Small intestine (tissue), 7 donors: ENCODE data around the gene GHRHR. TPM values are rescaled to one million over a fixed set of nuclear protein-coding genes. Genes with fewer than 3 reads are reported as not detected.

Experiments used
- DNase-seq, 2 donors: peaks; one replicate each; pipeline versions ENCODE4 v3.0.0 to v3.0.0-alpha.2; 2013
- FAIRE-seq: peaks from 2 replicates; lab custom pipeline; 2012; peaks lifted over from hg19 to GRCh38; lab: Jason Lieb, UNC
- H3K27ac ChIP-seq, 3 donors: one replicate each; pipeline ENCODE4 v1.5.1; 2013; ENCODE audit warnings: low read length in 2 of 3, mild to moderate bottlenecking in 2 of 3, control low read depth in 1 of 3, inconsistent platforms in 1 of 3, low read depth in 1 of 3, moderate library complexity in 1 of 3
- H3K27me3 ChIP-seq, 3 donors: one replicate each; pipeline ENCODE4 v1.6.1; 2013; ENCODE audit warnings: low read length in 3 of 3, inconsistent platforms in 1 of 3; ENCODE audit not compliant: control insufficient read depth in 3 of 3, insufficient read depth in 3 of 3
- H3K36me3 ChIP-seq, 3 donors: one replicate each; pipeline ENCODE4 v1.6.1; 2013; ENCODE audit warnings: low read length in 3 of 3, inconsistent platforms in 1 of 3, low read depth in 1 of 3, mild to moderate bottlenecking in 1 of 3, moderate library complexity in 1 of 3; ENCODE audit not compliant: control insufficient read depth in 3 of 3, insufficient read depth in 2 of 3
- H3K4me1 ChIP-seq, 3 donors: one replicate each; pipeline ENCODE4 v1.6.1; 2013; ENCODE audit warnings: low read length in 2 of 3, inconsistent platforms in 1 of 3, low read depth in 1 of 3, mild to moderate bottlenecking in 1 of 3, moderate library complexity in 1 of 3; ENCODE audit not compliant: control insufficient read depth in 3 of 3, insufficient read depth in 2 of 3
- H3K4me3 ChIP-seq, 3 donors: one replicate each; pipeline ENCODE4 v1.5.1; 2013; ENCODE audit warnings: low read length in 3 of 3, control low read depth in 1 of 3, inconsistent platforms in 1 of 3, low read depth in 1 of 3, mild to moderate bottlenecking in 1 of 3, moderate library complexity in 1 of 3
- H3K9me3 ChIP-seq, 2 donors: one replicate each; pipeline ENCODE4 v1.6.1; 2013; ENCODE audit warnings: low read depth in 1 of 2, low read length in 1 of 2; ENCODE audit not compliant: control insufficient read depth in 2 of 2, insufficient read depth in 1 of 2
- WGBS, 3 donors: extraction: QIAGEN DNeasy Blood & Tissue Kit; methylation state at CpG; one replicate each; pipeline ENCODE4 v1.1.7; 2013; 5-methylcytosine and 5-hydroxymethylcytosine counted together
- polyA plus RNA-seq, 4 donors: library from polyadenylated mRNA; stranded (reverse) in 3 of 4; unstranded in 1 of 4; fragments of 200-250 nt in 3 of 4; fragments of 120-200 nt in 1 of 4; gene quantifications; one replicate each; pipeline versions ENCODE4 v1.2.1 to v1.2.3, GENCODE V29; 2013
- donor health status: healthy with polysubstance abuse.
- donor health status: control.
- donor health status: control.
- donor health status: Bipolar disorder and iron deficiency.
- donor health status: healthy.

The GHRHR gene
- polyA plus RNA-seq, 4 donors = 0.07 TPM; not detected in 3

- 48 to 76% (median 53%) methylated on average over 2 of the region's 2 CpGs for WGBS, 3 donors
- H3K27ac ChIP-seq = no peak overlapping the region
- no peak for DNase-seq
- peaks cover 0 to 63% (median 3%) of the 10 kb centered on the region in 3 donors for H3K36me3 ChIP-seq
- H3K4me1 ChIP-seq = peaks cover 0 to 12% (median 1%) of the 10 kb centered on the region in 3 donors
- H3K9me3 ChIP-seq = peaks cover 0 to 7% of the 10 kb centered on the region in 2 donors
- no peak overlapping the region for H3K4me3 ChIP-seq
- FAIRE-seq = no peak
- H3K27me3 ChIP-seq = no peaks in the 10 kb centered on the region
Observed at GRCh38 chr7:30925117-30925516, 38.6 kb upstream of the GHRHR start.

GRCh38 chr7:30925913-30926312, 37.8 kb upstream of the GHRHR start:
- no peak overlapping the region for H3K4me3 ChIP-seq
- peaks cover 0 to 55% (median 3%) of the 10 kb centered on the region in 3 donors for H3K36me3 ChIP-seq
- H3K27ac ChIP-seq = no peak overlapping the region
- peaks cover 0 to 7% of the 10 kb centered on the region in 2 donors for H3K9me3 ChIP-seq
- FAIRE-seq (no peak), DNase-seq (no peak)
- peaks cover 0 to 4% (median 0%) of the 10 kb centered on the region in 3 donors for H3K4me1 ChIP-seq
- WGBS, 3 donors = 81 to 91% (median 84%) methylated on average over 5 of the region's 5 CpGs
- no peaks in the 10 kb centered on the region for H3K27me3 ChIP-seq

DNA sequence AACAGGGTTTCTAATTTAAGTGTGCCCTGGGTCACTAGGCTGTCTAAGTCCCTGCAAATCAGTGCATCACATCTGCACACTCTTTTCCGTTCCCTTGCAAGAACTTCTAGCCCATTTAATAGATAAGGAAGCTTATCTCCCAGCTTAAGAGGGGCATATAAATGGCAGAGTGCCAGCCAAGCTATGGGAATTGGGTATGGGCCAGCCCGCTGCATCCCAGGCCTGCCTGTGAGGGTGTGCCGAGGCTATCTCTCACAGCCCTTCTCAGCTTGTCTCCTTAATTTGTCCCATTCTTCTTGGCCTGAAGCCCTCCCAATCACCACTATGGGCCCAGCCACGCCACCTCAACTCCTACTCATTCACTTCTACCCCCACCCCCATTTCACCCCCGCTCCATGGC, 37.4 kb upstream of the GHRHR start:
- Histone ChIP-seq H3K27ac (no peak overlapping the region), H3K9me3 (peaks cover 0 to 7% of the 10 kb centered on the region in 2 donors), H3K27me3 (no peaks in the 10 kb centered on the region), H3K4me3 (no peak overlapping the region), H3K4me1 (no peaks in the 10 kb centered on the region), H3K36me3 (peaks cover 0 to 54% (median 3%) of the 10 kb centered on the region in 3 donors)
- DNase-seq (no peak), FAIRE-seq (no peak)
- 69 to 84% (median 72%) methylated on average over 5 of the region's 5 CpGs for WGBS, 3 donors

DNA sequence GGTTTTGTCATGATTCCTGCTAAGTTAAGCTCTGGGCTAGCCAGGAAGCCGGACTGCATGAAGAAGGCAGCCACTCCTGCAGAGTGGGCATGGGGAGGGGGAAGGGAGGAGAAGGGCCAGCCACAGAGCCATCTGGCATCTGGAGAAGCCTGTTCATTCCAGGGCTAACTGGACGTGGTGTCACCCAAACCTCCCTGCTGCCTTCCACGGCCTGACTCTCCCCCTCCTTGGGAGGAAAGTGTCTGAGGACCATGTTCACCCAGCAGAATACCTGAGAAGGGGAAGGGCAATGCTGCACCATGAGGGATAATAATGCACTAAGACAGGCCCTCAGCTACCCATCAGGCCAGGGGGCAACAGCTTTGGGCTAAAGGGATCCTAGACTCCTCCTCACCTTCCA, 36.7 kb upstream of the GHRHR start:
- 66 to 100% (median 82%) methylated on average over 3 of the region's 3 CpGs for WGBS, 3 donors
- H3K27ac ChIP-seq = no peak overlapping the region
- no peaks in the 10 kb centered on the region for H3K4me1 ChIP-seq
- no peaks in the 10 kb centered on the region for H3K27me3 ChIP-seq
- H3K4me3 ChIP-seq = no peak overlapping the region
- H3K9me3 ChIP-seq = peaks cover 0 to 7% of the 10 kb centered on the region in 2 donors
- H3K36me3 ChIP-seq = peaks cover 0 to 48% (median 2%) of the 10 kb centered on the region in 3 donors
- no peak for DNase-seq
- no peak for FAIRE-seq

DNA sequence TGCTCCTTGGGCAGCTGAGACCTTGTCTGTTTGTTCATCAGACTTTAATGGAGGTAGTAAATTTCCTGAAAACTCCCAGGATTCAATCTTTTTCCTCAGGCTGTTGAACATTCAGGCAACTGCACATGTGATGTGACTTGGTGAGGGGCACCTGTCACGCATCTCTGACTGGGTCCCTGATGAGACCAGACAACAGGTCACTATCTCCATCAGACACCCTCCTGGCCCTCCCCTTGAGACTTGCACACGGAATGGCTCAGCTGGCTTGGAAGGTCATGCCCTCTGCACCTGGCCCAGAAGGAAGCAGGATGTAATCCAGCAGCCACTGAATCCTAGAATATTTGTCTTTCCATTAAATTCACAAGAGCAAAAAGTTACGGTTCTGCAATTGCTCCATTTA, 36.2 kb upstream of the GHRHR start:
- H3K27me3 ChIP-seq = no peaks in the 10 kb centered on the region
- H3K9me3 ChIP-seq = peaks cover 0 to 7% of the 10 kb centered on the region in 2 donors
- WGBS, 3 donors = 76 to 83% (median 80%) methylated on average over 3 of the region's 3 CpGs
- no peak overlapping the region for H3K4me3 ChIP-seq
- DNase-seq (no peak), FAIRE-seq (no peak)
- H3K4me1 ChIP-seq = no peaks in the 10 kb centered on the region
- peaks cover 0 to 43% (median 0%) of the 10 kb centered on the region in 3 donors for H3K36me3 ChIP-seq
- no peak overlapping the region for H3K27ac ChIP-seq

- 94 to 95% (median 95%) methylated on average over 13 of the region's 13 CpGs for WGBS, 3 donors
- peaks cover 0 to 7% of the 10 kb centered on the region in 2 donors for H3K9me3 ChIP-seq
- H3K4me3 ChIP-seq = no peak overlapping the region
- peaks cover 0 to 35% (median 0%) of the 10 kb centered on the region in 3 donors for H3K36me3 ChIP-seq
- H3K4me1 ChIP-seq = no peaks in the 10 kb centered on the region
- no peak for DNase-seq
- H3K27me3 ChIP-seq = no peaks in the 10 kb centered on the region
- no peak for FAIRE-seq
- no peak overlapping the region for H3K27ac ChIP-seq
Observed at GRCh38 chr7:30928254-30928872, 35.4 kb upstream of the GHRHR start.

- no peak for FAIRE-seq
- Histone ChIP-seq H3K4me1 (no peaks in the 10 kb centered on the region), H3K27me3 (no peaks in the 10 kb centered on the region), H3K9me3 (peaks cover 0 to 7% of the 10 kb centered on the region in 2 donors), H3K4me3 (no peak overlapping the region), H3K36me3 (peaks cover 0 to 23% (median 0%) of the 10 kb centered on the region in 3 donors), H3K27ac (no peak overlapping the region)
- no peak for DNase-seq
- WGBS, 3 donors = 77 to 86% (median 84%) methylated on average over 4 of the region's 4 CpGs
Observed at GRCh38 chr7:30929686-30930085, 34.1 kb upstream of the GHRHR start.

DNA sequence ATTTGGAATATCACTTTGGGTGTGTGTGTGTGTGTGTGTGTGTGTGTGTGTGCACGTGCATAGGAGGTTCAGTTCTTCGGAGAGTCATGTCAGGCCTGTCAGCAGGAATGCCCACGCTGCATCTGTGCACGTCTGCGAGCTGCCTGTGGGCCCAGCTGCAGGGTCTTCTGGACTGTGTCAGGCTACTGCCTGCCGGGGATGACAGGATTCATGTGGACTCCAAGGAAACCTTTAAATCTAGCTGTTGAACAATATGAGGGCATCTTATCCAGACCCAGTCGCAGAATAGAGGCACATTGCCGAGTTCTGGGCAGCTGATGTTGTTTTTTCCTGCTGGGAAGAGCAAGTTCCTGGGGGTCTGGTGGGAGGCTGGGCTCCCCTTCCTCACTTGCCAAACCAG, 33.1 kb upstream of the GHRHR start:
- FAIRE-seq = no peak
- whole genome bisulfite sequencing, 3 donors = 77 to 78% (median 78%) methylated on average over 8 of the region's 8 CpGs

More for the DNA sequence above, 33.1 kb upstream of the GHRHR start:
- H3K9me3 ChIP-seq = peaks cover 0 to 7% of the 10 kb centered on the region in 2 donors
- H3K4me1 ChIP-seq = no peaks in the 10 kb centered on the region
- no peak overlapping the region for H3K4me3 ChIP-seq
- H3K27ac ChIP-seq = no peak overlapping the region
- H3K36me3 ChIP-seq = peaks cover 0 to 14% (median 0%) of the 10 kb centered on the region in 3 donors
- no peak for DNase-seq
- no peaks in the 10 kb centered on the region for H3K27me3 ChIP-seq
